NCI-H446 (cell line): Measurements from ENCODE around the gene SMTNL1.

ENCODE experiments used
- DNase-seq, 2 experiments: peaks; one replicate each; lab custom pipeline; 2025; lab: John Stamatoyannopoulos, UW

SMTNL1 gene

DNA sequence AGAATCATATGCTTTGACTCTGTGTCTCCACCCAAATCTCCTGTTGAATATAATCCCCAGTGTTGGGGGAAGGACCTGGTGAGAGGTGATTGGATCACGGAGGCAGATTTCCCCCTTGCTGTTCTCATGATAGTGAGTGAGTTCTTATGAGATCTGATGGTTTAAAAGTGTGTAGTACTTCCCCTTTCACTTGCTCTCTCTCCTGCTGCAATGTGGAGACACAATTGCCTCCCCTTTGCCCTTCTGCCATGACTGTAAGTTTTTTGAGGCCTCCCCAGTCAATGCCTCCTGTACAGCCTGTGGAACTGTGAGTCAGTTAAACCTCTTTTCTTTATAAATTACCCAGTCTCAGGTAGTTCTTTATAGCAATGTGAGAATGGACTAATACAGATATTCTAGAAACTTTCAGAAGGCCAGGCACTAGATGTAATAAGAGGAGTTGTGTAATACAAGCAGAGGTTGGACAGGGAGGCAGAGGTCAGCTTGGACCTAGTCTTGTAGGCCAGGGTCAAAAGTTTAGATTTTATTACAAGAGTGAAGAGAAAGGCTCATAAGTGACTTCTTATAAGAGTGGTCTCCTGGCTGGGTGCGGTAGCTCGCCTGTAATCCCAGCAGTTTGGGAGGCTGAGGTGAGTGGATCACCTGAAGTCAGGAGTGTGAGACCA lies 50.8 kb downstream of the SMTNL1 start:
- no peak for DNase-seq

GRCh38 chr11:57596266-57596885 lies 59.0 kb downstream of the SMTNL1 start:
- DNase-seq = no peak

DNA sequence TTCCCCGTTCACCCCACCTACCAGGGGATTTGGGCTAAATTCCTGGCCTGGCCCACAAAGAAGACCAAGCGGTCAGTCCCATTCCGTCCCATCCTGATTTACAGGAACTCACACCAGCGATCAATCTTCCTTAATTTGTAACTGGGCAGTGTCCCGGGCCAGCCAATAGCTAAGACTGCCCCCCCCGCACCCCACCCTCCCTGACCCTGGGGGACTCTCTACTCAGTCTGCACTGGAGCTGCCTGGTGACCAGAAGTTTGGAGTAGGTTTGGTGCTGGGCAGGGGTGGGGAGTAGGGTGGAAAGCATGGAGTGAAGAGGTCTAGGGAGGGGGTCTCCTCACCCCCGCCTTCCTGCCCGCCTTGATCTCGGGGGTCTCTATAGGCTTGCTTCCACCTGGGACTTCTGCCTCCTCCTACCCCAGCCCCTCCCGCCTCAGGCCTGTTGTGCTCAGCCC lies 60.1 kb downstream of the SMTNL1 start, which contains the start of gene SERPING1:
SERPING1 (plus strand) TSS at position 225 of the 455 bp plus-strand sequence. CDS start 586 bp downstream, outside the sequence.
- no peak for DNase-seq

DNA sequence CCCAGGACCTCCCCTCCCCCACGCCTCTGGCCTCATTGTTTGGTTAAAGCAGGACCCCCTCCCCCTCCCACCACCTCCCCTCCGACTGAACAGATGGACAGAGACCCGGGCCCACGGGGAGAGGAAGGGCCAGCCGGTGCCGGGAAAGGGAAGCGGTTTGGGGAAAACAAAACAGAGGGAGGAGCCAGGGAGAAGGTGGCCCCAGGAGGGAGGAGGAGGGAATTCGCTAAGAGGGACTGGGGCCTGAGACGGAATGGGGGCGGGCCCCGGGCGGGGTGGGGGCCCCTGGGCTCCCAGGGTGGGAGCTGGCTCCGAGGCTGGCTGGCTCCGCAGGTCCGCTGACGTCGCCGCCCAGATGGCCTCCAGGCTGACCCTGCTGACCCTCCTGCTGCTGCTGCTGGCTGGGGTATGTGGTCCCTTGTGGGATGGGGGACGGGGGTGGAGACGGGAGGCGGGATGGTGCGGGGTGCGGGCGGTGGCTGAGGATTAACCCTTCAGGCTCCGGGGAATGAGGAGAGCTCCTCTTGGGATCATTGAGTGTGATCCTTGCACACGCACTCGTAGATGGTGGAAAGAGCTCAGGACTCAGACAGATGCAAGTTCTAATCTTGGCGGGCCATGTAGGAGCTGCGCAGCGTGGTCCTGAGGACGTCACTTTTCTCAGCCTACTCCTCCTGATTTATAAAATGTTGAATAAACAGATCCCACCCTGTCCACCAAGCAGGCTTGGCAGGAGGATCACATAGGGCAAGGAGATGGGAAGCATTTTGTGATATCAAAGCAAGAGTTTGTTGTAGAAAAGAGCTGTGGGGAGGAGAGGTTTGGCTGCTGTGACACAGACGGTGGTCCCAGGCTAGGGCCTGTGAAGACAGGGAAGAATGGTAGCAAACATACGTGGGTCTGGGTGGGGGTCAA lies 60.8 kb downstream of the SMTNL1 start:
- DNase-seq = no peak

GRCh38 chr11:57598831-57599155 lies 61.4 kb downstream of the SMTNL1 start:
- no peak for DNase-seq

- DNase-seq = no peak
These were observed 62.0 kb downstream of the SMTNL1 start for GRCh38 chr11:57599381-57599780.
